Activated CD4-positive, alpha-beta T cell treated with anti-CD3 and anti-CD28 coated beads, Interleukin-2, Interleukin-4, amounts not matched to agents 100 ng/mL and 50 ng/mL, durations not matched to agents 16 hours and 8 hours (primary cell): ENCODE data around the gene TTLL8.

Experiments
- DNase-seq: peaks from one replicate; pipeline ENCODE4 v3.0.0-alpha.2; 2020; ENCODE audit warnings: low spot score

TTLL8 gene

GRCh38 chr22:50082961-50083461 is 24.9 kb upstream of the TTLL8 start:
- no peak for DNase-seq

- no peak for DNase-seq
Measured at GRCh38 chr22:50082197-50082715, 24.2 kb upstream of the TTLL8 start.

- no peak for DNase-seq
Measured at GRCh38 chr22:50081426-50082196, 23.5 kb upstream of the TTLL8 start.

- no peak for DNase-seq
Measured at GRCh38 chr22:50080077-50080465, 22.0 kb upstream of the TTLL8 start.

GRCh38 chr22:50078761-50079160 is 20.7 kb upstream of the TTLL8 start:
- no peak for DNase-seq

- no peak for DNase-seq
Measured at GRCh38 chr22:50078246-50078645, 20.1 kb upstream of the TTLL8 start.

GRCh38 chr22:50076646-50077535 is 18.8 kb upstream of the TTLL8 start:
- DNase-seq, result no peak

GRCh38 chr22:50074551-50075530 is 16.7 kb upstream of the TTLL8 start:
- DNase-seq, result no peak

GRCh38 chr22:50074056-50074455 is 16.0 kb upstream of the TTLL8 start:
- no peak for DNase-seq

- DNase-seq, result no peak
Measured at GRCh38 chr22:50072714-50073538, 14.8 kb upstream of the TTLL8 start.

- DNase-seq, result no peak
Measured at GRCh38 chr22:50072167-50072555, 14.1 kb upstream of the TTLL8 start.

GRCh38 chr22:50071432-50072166 is 13.5 kb upstream of the TTLL8 start:
- no peak for DNase-seq

- DNase-seq, result no peak
Measured at GRCh38 chr22:50070366-50070765, 12.3 kb upstream of the TTLL8 start.

GRCh38 chr22:50068096-50068495 is 10.0 kb upstream of the TTLL8 start:
- DNase-seq, result no peak

GRCh38 chr22:50067244-50067643 is 9.1 kb upstream of the TTLL8 start:
- DNase-seq, result no peak

GRCh38 chr22:50064453-50064852 is 6.4 kb upstream of the TTLL8 start:
- no peak for DNase-seq

- DNase-seq, result no peak
Measured at GRCh38 chr22:50063589-50064393, 5.7 kb upstream of the TTLL8 start.

GRCh38 chr22:50062509-50063135 is 4.5 kb upstream of the TTLL8 start:
- DNase-seq, result no peak
